ENCODE measurements around the gene IMMP2L. TPM values are rescaled to one million over a fixed set of nuclear protein-coding genes. Genes with fewer than 3 reads are reported as not detected.

The IMMP2L gene
- total RNA-seq, 2 donors from 2014 or later, result 13.1 to 22.7 TPM

DNA sequence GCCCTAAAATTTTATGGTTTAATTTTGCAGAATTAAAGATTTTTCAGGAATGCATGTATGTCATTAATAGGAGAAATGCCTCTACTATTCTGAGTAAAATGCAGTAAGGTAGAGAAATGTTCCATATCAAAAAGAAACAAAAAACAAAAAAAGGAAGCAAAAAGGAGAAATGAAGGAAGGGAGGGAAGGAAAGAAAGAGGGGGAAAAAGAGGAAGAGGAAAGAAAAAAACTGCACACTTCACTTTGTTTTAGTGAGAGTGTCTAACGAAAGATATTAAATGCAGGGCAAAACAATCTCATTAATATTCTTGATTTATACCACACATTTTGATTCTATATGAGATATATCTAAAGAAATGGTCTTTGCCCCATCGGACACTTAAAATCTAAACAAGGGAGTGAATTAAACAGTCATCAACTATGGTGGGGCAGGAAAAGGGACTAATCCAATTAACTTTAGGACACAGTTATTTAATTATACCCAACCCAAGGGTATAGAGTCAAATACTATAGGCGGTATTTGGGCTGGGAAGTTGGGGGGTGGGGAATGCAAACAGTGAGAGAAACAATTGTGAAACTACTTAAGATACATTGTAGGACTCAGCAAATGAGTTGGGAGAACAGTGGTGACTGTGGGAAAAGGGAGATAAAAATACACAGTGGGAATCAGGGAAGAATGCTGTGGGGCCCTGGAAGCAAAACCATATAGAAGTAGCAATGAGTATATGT is 27.0 kb downstream of the IMMP2L start:
- TF ChIP-seq, protein P1, sequence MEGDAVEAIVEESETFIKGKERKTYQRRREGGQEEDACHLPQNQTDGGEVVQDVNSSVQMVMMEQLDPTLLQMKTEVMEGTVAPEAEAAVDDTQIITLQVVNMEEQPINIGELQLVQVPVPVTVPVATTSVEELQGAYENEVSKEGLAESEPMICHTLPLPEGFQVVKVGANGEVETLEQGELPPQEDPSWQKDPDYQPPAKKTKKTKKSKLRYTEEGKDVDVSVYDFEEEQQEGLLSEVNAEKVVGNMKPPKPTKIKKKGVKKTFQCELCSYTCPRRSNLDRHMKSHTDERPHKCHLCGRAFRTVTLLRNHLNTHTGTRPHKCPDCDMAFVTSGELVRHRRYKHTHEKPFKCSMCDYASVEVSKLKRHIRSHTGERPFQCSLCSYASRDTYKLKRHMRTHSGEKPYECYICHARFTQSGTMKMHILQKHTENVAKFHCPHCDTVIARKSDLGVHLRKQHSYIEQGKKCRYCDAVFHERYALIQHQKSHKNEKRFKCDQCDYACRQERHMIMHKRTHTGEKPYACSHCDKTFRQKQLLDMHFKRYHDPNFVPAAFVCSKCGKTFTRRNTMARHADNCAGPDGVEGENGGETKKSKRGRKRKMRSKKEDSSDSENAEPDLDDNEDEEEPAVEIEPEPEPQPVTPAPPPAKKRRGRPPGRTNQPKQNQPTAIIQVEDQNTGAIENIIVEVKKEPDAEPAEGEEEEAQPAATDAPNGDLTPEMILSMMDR (IDR thresholded peaks at IDR 0.05), result no peak
- Histone ChIP-seq H3K4me3 (no peak overlapping the region), H3K27me3 (replicated peaks; ENCODE audit: insufficient read depth) (no peaks in the 10 kb centered on the region), H3K9me3 (no peaks in the 10 kb centered on the region), H3K27ac (no peak overlapping the region), H3K4me1 (ENCODE audit: control insufficient read depth in 1 of 2, low read depth in 2 of 2) (peaks cover 17 to 35% of the 10 kb centered on the region in 2 donors), H3K36me3 (no peaks in the 10 kb centered on the region)
- no peak for ATAC-seq (ENCODE audit: insufficient number of reproducible peaks, low FRiP score, low read depth)
- DNase-seq (ENCODE audit: low spot score), result no peak

DNA sequence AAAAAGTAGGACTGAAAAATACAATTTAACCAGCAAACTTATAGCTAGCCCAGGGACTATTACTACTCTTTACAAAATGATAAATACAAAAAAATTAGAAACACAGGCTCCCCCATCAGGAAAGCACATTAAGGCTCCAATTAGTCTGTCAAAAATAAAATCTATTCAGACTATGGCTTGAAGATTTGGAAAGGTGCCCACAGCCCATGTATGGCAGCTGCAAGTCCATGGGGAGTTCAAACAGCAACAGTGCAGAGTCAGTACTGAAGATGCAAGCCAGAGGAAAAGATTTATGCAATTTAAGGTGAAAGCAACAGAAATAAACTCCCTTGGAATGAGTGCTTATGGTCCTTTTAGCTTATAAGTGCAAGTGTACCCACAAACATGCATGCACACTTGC is 29.7 kb downstream of the IMMP2L start:
- H3K36me3 ChIP-seq, result no peaks in the 10 kb centered on the region
- ATAC-seq (ENCODE audit: insufficient number of reproducible peaks, low FRiP score, low read depth) (no peak), DNase-seq (ENCODE audit: low spot score) (no peak)
- peak overlapping the region; percentile 48 to 61 for H3K27ac ChIP-seq
- H3K4me3 ChIP-seq, result peak overlapping the region; percentile 5
- H3K27me3 ChIP-seq (replicated peaks; ENCODE audit: insufficient read depth), result no peaks in the 10 kb centered on the region
- TF ChIP-seq, protein P1 (IDR thresholded peaks at IDR 0.05), result no peak
- peaks cover 29 to 57% of the 10 kb centered on the region in 2 donors for H3K4me1 ChIP-seq (ENCODE audit: control insufficient read depth in 1 of 2, low read depth in 2 of 2)
- no peaks in the 10 kb centered on the region for H3K9me3 ChIP-seq

DNA sequence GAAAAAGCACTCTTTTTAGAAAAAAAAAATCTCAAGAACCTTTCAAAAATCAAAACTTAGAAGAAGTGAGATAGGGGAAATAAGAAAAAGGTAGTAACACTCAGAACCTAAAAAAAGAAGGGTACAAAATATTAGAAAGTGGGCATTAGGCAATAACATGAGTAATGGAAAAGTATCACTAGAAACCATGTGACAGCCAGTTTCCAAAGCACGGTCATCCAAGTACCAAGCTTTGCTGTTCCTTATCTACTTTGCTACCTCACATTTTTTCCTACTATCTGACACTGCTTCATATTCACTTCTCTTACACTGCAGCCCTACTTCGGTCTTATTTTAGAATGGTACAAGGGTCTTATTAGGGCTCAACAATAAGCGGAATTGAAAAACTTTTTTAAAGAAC is 30.3 kb downstream of the IMMP2L start:
- H3K9me3 ChIP-seq, result no peaks in the 10 kb centered on the region
- TF ChIP-seq, protein P1 (IDR thresholded peaks at IDR 0.05), result no peak
- peak; percentile 89 for ATAC-seq (ENCODE audit: insufficient number of reproducible peaks, low FRiP score, low read depth)
- no peaks in the 10 kb centered on the region for H3K27me3 ChIP-seq (replicated peaks; ENCODE audit: insufficient read depth)
- H3K4me1 ChIP-seq (ENCODE audit: control insufficient read depth in 1 of 2, low read depth in 2 of 2), result peaks cover 29 to 55% of the 10 kb centered on the region in 2 donors
- H3K36me3 ChIP-seq, result no peaks in the 10 kb centered on the region
- H3K27ac ChIP-seq, result peak overlapping the region; percentile 48 to 61
- DNase-seq (ENCODE audit: low spot score), result no peak
- H3K4me3 ChIP-seq, result peak overlapping the region; percentile 5

DNA sequence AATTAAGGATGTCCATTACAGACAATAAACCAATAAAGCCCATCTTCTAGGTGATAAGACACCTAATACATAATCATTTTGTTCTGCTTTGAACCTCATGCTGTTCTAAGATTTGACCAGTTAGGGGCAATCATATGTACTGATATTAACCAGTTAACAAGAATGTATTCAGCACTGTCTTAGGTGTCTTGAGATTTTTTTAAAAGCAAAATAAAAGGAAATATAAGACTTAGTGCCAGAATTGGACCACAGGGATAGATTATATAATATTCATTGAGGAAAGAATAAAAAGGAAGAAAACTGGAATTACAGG is 32.0 kb downstream of the IMMP2L start:
- Histone ChIP-seq H3K36me3 (no peaks in the 10 kb centered on the region), H3K9me3 (no peaks in the 10 kb centered on the region), H3K27ac (no peak overlapping the region), H3K27me3 (replicated peaks; ENCODE audit: insufficient read depth) (no peaks in the 10 kb centered on the region), H3K4me1 (ENCODE audit: control insufficient read depth in 1 of 2, low read depth in 2 of 2) (peaks cover 29 to 52% of the 10 kb centered on the region in 2 donors), H3K4me3 (no peak overlapping the region)
- TF ChIP-seq, protein P1 (IDR thresholded peaks at IDR 0.05), result no peak
- no peak for ATAC-seq (ENCODE audit: insufficient number of reproducible peaks, low FRiP score, low read depth)
- no peak for DNase-seq (ENCODE audit: low spot score)

DNA sequence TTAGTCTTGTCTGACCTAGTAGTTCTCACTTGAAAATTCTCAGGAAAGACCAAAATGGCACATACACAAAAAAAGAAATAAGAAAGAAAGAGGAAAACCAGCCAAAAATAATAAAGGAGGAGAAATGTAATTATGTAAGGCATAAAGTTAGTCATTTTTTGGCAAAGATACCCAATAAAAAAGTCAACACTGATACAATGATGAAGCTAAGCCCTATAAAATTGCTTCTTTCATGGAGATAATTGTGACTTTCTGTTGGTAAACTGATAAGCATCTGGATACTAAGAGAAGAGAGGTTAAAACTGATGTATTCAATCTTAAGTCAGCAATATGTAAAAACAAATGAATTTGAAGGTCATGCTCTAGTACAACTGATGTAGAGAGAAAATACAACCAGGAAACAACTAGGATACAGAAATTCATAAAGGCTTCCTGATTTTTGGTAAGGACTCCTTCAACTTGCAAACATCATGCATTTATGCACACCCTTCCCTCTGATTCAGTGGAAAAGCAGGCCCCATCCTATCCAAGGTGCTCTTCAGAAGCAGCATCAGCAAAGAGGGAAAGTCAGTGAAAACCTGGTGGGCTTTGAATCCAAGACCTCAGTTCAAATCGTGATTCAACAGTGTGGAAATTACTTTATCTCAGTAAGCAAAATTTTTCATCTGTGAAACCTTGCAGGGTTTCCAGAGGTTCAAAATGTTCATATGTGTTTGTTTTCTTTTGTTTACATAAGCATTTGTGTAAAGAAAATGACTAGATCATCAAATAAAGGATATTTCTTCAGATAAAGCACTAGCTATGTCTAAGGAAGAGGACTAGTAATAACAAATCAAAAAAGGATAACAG is 32.6 kb downstream of the IMMP2L start:
- DNase-seq (ENCODE audit: low spot score), result no peak
- H3K9me3 ChIP-seq, result no peaks in the 10 kb centered on the region
- no peaks in the 10 kb centered on the region for H3K36me3 ChIP-seq
- peaks cover 29 to 47% of the 10 kb centered on the region in 2 donors for H3K4me1 ChIP-seq (ENCODE audit: control insufficient read depth in 1 of 2, low read depth in 2 of 2)
- no peak for ATAC-seq (ENCODE audit: insufficient number of reproducible peaks, low FRiP score, low read depth)
- H3K27me3 ChIP-seq (replicated peaks; ENCODE audit: insufficient read depth), result no peaks in the 10 kb centered on the region
- TF ChIP-seq, protein P1 (IDR thresholded peaks at IDR 0.05), result no peak
- H3K27ac ChIP-seq, result peak overlapping the region in 1 of 2 donors; percentile 34
- H3K4me3 ChIP-seq, result no peak overlapping the region

All from thoracic aorta (tissue), 2 donors.